ENCODE results near the gene OTUB1.

Gene OTUB1

GRCh38 chr11:64022125-64022784, 36.0 kb downstream of the OTUB1 start:
- TF ChIP-seq REST (IDR thresholded peaks at IDR 0.05; ENCODE audit: insufficient read depth in 1 of 2, low read depth in 2 of 2, low read length in 2 of 2) (no peak), POLR2AphosphoS5 (IDR thresholded peaks at IDR 0.05; ENCODE audit: low read depth, low read length) (no peak), FOXP2 (optimal IDR thresholded peaks at IDR 0.05; ENCODE audit: borderline replicate concordance, extremely low read depth, extremely low read length, insufficient read depth) (no peak), TAF1 (IDR thresholded peaks at IDR 0.05; ENCODE audit: borderline replicate concordance, insufficient read depth, low read length) (no peak), SIN3A (IDR thresholded peaks at IDR 0.05; ENCODE audit: borderline replicate concordance, insufficient read depth, low read length) (no peak)

- TF ChIP-seq SIN3A (IDR thresholded peaks at IDR 0.05; ENCODE audit: borderline replicate concordance, insufficient read depth, low read length), result no peak
- TF ChIP-seq REST (IDR thresholded peaks at IDR 0.05; ENCODE audit: insufficient read depth in 1 of 2, low read depth in 2 of 2, low read length in 2 of 2), result no peak
- TF ChIP-seq FOXP2 (optimal IDR thresholded peaks at IDR 0.05; ENCODE audit: borderline replicate concordance, extremely low read depth, extremely low read length, insufficient read depth), result no peak
- no peak for TF ChIP-seq TAF1 (IDR thresholded peaks at IDR 0.05; ENCODE audit: borderline replicate concordance, insufficient read depth, low read length)
- no peak for TF ChIP-seq POLR2AphosphoS5 (IDR thresholded peaks at IDR 0.05; ENCODE audit: low read depth, low read length)
Observed at GRCh38 chr11:64023712-64024710, 37.8 kb downstream of the OTUB1 start.

- TF ChIP-seq SIN3A (IDR thresholded peaks at IDR 0.05; ENCODE audit: borderline replicate concordance, insufficient read depth, low read length) (no peak), REST (IDR thresholded peaks at IDR 0.05; ENCODE audit: insufficient read depth in 1 of 2, low read depth in 2 of 2, low read length in 2 of 2) (no peak), FOXP2 (optimal IDR thresholded peaks at IDR 0.05; ENCODE audit: borderline replicate concordance, extremely low read depth, extremely low read length, insufficient read depth) (no peak), TAF1 (IDR thresholded peaks at IDR 0.05; ENCODE audit: borderline replicate concordance, insufficient read depth, low read length) (no peak), POLR2AphosphoS5 (IDR thresholded peaks at IDR 0.05; ENCODE audit: low read depth, low read length) (no peak)
Observed at GRCh38 chr11:64025205-64025604, 39.0 kb downstream of the OTUB1 start.

GRCh38 chr11:64026575-64027205, 40.5 kb downstream of the OTUB1 start:
- TF ChIP-seq SIN3A (IDR thresholded peaks at IDR 0.05; ENCODE audit: borderline replicate concordance, insufficient read depth, low read length) (no peak), TAF1 (IDR thresholded peaks at IDR 0.05; ENCODE audit: borderline replicate concordance, insufficient read depth, low read length) (no peak), FOXP2 (optimal IDR thresholded peaks at IDR 0.05; ENCODE audit: borderline replicate concordance, extremely low read depth, extremely low read length, insufficient read depth) (no peak), POLR2AphosphoS5 (IDR thresholded peaks at IDR 0.05; ENCODE audit: low read depth, low read length) (no peak)

Measured in PFSK-1 (cell line).